GM18517 (cell line): Measurements from ENCODE around the gene USP54.

Experiments
- ATAC-seq: cut with Tn5 transposase; IDR thresholded peaks from one replicate; pipeline ENCODE4 v1.9.1; 2021; ENCODE audit warnings: mild to moderate bottlenecking, moderate library complexity; ENCODE audit not compliant: unreplicated experiment

The USP54 gene

DNA sequence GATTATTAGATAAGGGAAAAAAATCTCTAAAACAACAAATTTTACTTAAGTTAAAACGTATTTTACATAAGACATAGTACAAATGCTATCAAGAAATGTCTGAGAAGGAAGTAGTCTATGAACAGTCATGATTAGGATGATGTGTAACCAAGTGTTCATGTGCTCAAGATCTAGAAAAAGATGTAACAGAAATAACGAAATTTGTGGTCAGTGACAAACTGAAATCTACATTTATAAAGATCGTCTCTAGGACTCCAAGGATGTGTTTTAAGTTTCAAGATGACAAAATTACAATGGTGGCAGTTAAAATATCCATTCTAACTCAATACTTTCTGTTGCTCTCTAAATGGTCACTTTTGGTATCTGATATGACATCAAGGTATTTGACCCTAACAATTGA is 112.5 kb downstream of the USP54 start:
- ATAC-seq, result no peak

DNA sequence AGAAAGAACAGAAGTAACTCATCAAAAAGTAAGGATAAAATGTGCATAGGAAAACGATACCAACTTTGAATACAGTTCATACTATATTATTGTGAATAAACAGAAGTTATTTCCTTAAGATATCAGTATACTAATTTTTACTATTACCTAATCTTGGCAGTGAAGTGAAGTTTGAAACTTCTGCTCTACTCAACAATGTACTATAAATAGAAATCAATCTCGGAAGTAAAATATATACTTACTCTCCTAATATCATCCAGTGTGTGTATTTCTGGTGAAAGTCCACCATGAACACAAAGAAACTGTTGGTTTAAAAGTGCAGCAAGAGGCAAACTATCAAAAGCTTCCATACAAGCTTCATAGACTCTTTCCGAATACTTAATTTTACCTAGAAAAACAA is 119.9 kb downstream of the USP54 start:
- no peak for ATAC-seq

DNA sequence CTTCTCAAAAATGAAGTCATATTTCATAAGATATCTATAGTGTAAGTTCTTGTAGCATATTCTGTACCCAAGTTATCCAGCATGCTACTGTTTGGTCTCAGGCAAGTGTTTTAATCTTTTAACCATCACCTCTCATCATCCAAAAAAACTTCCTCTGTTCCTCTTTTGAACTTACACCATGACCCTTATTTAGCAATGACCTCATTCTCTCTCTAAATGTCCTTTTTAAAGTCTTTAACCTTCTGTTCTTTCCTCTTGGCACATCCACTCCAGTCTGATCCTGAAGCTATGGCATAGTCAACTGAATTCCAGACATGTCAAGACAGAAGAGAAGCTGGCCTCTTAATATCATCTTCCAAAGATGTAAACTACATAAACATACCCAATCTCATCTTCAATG is 121.6 kb downstream of the USP54 start:
- no peak for ATAC-seq

DNA sequence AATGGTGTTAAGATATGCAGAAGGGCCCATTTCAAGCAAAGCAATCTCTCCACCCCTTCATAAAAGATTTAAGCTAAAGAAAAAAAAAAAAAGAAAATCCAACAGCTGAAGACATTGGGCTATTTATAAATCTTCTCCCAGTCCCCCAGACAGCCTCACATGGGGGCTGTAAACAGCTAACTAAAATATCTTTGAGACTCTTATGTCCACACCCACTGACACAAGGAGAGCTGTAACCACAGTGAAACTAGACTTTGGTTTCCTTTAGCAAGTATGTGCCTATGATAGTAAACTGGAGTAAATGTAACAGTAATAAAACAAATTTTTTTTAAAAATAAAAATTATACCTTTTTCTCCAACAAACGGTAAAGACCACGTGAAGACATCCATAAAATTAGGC is 123.9 kb downstream of the USP54 start:
- no peak for ATAC-seq

DNA sequence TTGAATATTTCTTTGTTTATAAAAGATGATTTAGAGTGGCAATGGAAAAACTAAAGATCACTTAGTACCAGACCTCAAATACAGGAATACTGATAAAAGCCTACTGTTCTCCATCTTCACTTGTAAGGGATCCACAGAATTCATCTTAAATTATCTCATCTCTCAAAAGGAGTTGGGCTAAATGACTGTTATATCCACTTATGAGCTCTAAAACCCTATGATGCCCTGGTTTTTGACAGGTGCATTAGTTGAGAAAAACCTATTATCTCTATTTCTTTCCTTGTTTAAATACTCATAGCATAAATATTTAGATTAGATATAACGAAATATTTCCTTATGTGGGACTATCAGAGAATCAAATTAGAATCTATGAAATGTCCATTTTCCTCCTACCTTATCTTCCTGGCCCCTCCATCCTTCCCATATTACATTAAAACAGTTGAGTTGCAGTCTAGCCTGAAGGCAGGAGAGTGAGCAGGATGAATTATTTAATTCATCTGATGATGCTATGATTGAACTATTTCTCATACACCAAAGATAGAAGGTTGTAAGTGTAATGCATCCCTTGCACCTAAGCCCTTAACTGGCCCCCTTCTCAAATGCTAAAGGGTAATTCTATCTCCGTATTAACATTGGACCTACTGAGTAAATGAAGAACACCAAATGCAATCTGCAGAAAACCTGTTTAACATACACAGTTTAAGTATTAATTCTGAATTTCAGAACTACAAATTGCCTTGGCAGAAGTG is 125.0 kb downstream of the USP54 start:
- ATAC-seq, result no peak

DNA sequence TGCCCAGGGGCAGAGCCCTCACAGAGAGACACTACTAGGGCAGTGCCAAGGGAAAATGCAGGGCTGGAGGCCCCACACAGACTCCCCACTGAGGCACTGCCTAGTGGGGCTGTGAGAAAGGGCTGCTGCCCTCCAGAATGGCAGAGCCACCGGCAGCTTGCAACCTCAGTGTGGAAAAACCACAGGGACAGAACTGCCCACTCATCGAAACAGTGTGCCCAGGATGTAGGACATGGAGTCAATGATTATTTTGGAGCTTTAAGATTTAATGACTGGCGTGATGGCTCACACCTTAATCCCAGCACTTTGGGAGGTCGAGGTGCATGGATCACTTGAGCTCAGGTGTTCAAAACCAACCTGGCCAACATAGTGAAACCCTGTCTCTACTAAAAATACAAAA is 130.2 kb downstream of the USP54 start:
- no peak for ATAC-seq

DNA sequence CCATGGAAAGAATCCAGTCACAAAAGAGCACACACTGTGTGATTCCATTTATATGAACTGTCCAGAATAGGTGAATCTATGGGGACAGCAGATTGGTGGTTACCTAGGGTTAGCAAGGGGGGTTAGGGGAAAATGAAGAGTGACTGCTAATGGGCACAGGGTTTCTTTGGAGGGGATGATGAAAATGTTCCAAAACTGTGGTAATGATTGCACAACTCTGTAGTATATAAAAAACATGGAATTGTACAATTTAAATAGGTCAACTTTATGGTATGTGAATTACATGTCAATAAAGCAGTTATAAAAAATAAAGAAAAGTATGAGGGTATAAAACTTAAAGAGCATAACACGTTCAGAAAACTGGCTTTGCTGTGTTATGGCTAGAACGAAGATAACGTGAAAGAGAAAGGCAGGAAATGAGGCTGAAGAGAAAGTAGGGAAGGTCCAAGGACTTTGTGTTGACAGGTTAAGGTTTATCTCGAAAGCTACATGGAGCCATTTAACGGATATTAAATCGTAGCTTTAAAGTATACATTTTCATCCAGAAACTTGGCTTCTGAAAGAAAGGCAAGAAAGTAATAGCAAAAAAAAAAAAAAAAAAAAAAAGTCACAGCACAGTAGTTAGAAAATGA is 131.3 kb downstream of the USP54 start:
- ATAC-seq, result no peak

DNA sequence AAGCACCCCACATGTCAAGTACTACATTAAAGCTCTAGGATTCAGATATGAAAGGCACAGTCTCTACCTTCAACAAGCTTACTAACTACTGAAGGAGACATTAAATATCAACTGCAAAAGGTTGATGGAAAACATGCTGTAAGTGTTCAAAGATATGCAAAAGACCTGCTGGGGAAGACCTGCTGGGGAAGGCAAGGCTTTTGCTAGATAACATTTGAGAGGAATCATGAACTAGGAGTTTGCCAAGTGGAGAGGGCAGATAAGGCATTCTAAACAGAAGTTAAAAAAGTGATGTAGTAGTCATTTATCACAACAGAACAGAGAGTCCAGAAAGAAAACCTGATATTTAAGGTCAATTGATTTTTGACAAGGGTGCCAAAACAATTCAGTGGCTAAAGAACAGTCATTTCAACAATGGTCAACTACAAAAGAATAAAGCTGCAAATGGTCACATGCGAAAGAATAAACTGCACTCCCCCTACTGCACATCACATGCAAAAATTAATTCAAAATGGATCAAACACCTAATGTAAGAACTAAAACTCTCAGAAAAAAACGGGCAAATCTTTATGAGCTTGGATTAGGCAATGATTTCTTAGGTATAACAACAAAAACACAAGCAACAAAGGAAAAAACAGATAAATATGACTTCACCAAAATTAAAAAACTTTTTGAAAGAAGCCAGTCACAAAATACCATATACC is 134.8 kb downstream of the USP54 start:
- no peak for ATAC-seq

DNA sequence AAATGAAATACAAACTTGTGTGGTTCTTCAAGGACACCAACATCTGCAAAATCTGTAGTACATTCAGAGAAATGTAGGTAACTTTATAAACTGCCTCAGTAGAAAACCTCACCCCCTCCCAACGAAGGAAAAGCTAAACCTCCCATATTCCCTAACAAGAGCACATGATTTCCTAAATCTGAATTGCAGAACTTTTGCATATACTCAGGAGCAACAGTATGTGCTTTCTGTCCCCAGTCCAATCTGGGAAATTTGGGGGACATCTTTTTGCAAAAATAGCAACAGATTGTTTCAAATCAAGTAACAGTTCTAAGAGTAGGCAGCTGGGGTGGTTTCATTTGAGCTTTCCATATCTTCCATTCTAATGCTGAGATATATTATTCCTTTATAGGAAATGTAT is 142.0 kb downstream of the USP54 start:
- no peak for ATAC-seq

DNA sequence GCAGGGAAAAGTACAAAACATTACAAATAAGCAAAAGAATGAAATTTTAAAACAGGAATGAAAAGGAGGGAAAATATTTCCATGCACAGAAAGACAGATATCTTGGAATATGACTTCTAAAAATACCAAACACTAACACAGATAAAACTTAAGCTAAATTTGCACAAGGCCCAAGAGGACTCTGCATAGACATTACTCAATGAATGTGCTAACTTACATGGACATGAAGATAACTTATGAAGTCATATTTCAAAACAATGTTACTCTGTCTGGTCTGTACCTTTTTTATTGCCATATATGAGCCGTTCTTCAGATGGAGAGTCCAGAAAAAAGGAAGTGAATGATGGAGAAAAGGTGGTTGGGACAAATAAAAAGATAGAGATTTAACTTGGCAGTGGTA is 142.8 kb downstream of the USP54 start:
- no peak for ATAC-seq
